HG03575 (cell line): ENCODE results near the gene DNTT.
A peak's percentile ranks its signal among the peaks of the same experiment; 100 is the strongest.

Experiments
- ATAC-seq: cut with Tn5 transposase; IDR thresholded peaks from one replicate; pipeline ENCODE4 v1.9.1; 2021; ENCODE audit not compliant: unreplicated experiment, insufficient number of reproducible peaks, low FRiP score; ENCODE audit errors: extremely low read depth

DNTT gene

GRCh38 chr10:96304230-96304629 lies at the start of gene DNTT:
TSS of gene DNTT (plus strand) at chr10:96304434. CDS start at chr10:96304498, 64 bp downstream.
- no peak for ATAC-seq

- no peak for ATAC-seq
Measured at GRCh38 chr10:96254976-96255375, 49.3 kb upstream of the DNTT start.

GRCh38 chr10:96255549-96256333 lies 48.5 kb upstream of the DNTT start:
- ATAC-seq, result no peak

GRCh38 chr10:96257944-96258343 lies 46.3 kb upstream of the DNTT start:
- ATAC-seq, result no peak

GRCh38 chr10:96259150-96259549 lies 45.1 kb upstream of the DNTT start:
- no peak for ATAC-seq

GRCh38 chr10:96260014-96260413 lies 44.2 kb upstream of the DNTT start:
- ATAC-seq, result no peak

- no peak for ATAC-seq
Measured at GRCh38 chr10:96261132-96261531, 43.1 kb upstream of the DNTT start.

GRCh38 chr10:96261930-96262329 lies 42.3 kb upstream of the DNTT start:
- ATAC-seq, result no peak

- no peak for ATAC-seq
Measured at GRCh38 chr10:96263176-96263575, 41.1 kb upstream of the DNTT start.

GRCh38 chr10:96263669-96264068 lies 40.6 kb upstream of the DNTT start:
- no peak for ATAC-seq

- ATAC-seq, result no peak
Measured at GRCh38 chr10:96264938-96265337, 39.3 kb upstream of the DNTT start.

GRCh38 chr10:96266118-96266770 lies 38.0 kb upstream of the DNTT start:
- no peak for ATAC-seq

GRCh38 chr10:96267234-96267705 lies 37.0 kb upstream of the DNTT start:
- ATAC-seq, result no peak

- ATAC-seq, result no peak
Measured at GRCh38 chr10:96268341-96268909, 35.8 kb upstream of the DNTT start.

GRCh38 chr10:96269438-96270300 lies 34.6 kb upstream of the DNTT start:
- ATAC-seq, result no peak

GRCh38 chr10:96270571-96270970 lies 33.7 kb upstream of the DNTT start:
- no peak for ATAC-seq

GRCh38 chr10:96271016-96271815 lies 33.0 kb upstream of the DNTT start, which contains the start of gene BLNK:
TSS of gene BLNK (minus strand) at chr10:96271569. CDS start at chr10:96271398, 171 bp downstream.
- ATAC-seq, result peak; percentile 47
